ENCODE data around the gene ELMO3. TPM values are rescaled to one million over a fixed set of nuclear protein-coding genes. Genes with fewer than 3 reads are reported as not detected.

The ELMO3 gene
- total and polyA plus RNA-seq, 2 of the 13 experiments (the other 11 are each of a cell fraction or from before 2014, with no cell fraction given) = 2.6 to 4.0 TPM

- TF ChIP-seq AFF4 (CRISPR knock-in tag; IDR thresholded peaks at IDR 0.05) (no peak), GPBP1L1 (CRISPR knock-in tag; IDR thresholded peaks at IDR 0.05) (no peak), FOXJ3 (CRISPR knock-in tag; IDR thresholded peaks at IDR 0.05; ENCODE audit: borderline replicate concordance) (peak; percentile 45; the same call in 1 of the 2 replicates), FOXP4 (CRISPR knock-in tag; IDR thresholded peaks at IDR 0.05) (peak; percentile 82), ZBTB26 (CRISPR knock-in tag; IDR thresholded peaks at IDR 0.05; ENCODE audit: borderline replicate concordance) (peak; percentile 83), BRF2 (CRISPR knock-in tag; IDR thresholded peaks at IDR 0.05) (0 out of 2 replicates have a peak, but pooled peaks have one; percentile 13), ZNF142 (CRISPR knock-in tag; IDR thresholded peaks at IDR 0.05) (peak; percentile 80; the same call in 1 of the 2 replicates), MLLT10 (CRISPR knock-in tag; IDR thresholded peaks at IDR 0.05) (no peak)
These were observed 28.1 kb downstream of the ELMO3 start, which contains the start of gene TMEM208 (continued) for GRCh38 chr16:67226804-67227566.

Data from HepG2 (cell line).